ENCODE results near the gene CAB39. TPM values are rescaled to one million over a fixed set of nuclear protein-coding genes. Genes with fewer than 3 reads are reported as not detected.

CAB39 gene
- total and polyA plus RNA-seq, 2 donors (not counting 1 experiment from before 2014, with no cell fraction given) = 51.1 to 72.3 TPM

DNA sequence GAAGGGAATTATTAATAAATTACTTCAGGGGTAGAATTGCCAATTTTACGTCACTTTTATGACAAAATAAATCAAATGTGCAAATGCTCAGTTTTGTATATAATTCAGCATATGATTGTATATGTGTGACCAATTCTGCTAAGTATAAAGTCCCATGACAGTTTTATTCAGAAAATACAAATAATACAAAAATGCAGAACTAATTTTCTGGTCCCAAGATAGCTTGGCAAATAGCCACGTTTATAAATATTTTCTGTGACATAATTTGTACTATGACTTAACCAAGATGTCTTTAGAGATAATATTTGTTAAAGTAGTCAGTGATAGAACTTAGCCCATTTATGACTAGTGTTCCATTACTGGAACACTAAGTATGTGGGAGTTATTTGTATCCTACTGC is 24.2 kb upstream of the CAB39 start:
- Histone ChIP-seq H3K79me2 (ENCODE audit: control insufficient read depth, insufficient read depth, low read length) (no peaks in the 10 kb centered on the region), H3K27me3 (ENCODE audit: control insufficient read depth, insufficient read depth, low read length) (no peaks in the 10 kb centered on the region), H4K20me1 (ENCODE audit: control insufficient read depth, extremely low read depth, insufficient read depth, low read length) (no peaks in the 10 kb centered on the region), H3K4me1 (ENCODE audit: control insufficient read depth, extremely low read depth, insufficient read depth, low read length) (peaks cover 8% of the 10 kb centered on the region), H3K9ac (ENCODE audit: insufficient read depth, low read length) (no peak overlapping the region), H3K27ac (ENCODE audit: insufficient read depth, low read length) (no peak overlapping the region), H3K4me3 (replicated peaks in 1 of 4; ENCODE audit: control extremely low read depth in 1 of 4, insufficient read depth in 1 of 4, low read depth in 3 of 4, low read length in 4 of 4) (no peak overlapping the region), H3K4me2 (ENCODE audit: extremely low read depth, insufficient read depth, low read length) (no peak overlapping the region), H3K36me3 (ENCODE audit: control insufficient read depth, insufficient read depth, low read length) (no peaks in the 10 kb centered on the region), H2AFZ (ENCODE audit: low read length) (no peak overlapping the region), H3K9me3 (ENCODE audit: control insufficient read depth, insufficient read depth, low read depth, low read length) (no peaks in the 10 kb centered on the region)
- TF ChIP-seq, protein P1, sequence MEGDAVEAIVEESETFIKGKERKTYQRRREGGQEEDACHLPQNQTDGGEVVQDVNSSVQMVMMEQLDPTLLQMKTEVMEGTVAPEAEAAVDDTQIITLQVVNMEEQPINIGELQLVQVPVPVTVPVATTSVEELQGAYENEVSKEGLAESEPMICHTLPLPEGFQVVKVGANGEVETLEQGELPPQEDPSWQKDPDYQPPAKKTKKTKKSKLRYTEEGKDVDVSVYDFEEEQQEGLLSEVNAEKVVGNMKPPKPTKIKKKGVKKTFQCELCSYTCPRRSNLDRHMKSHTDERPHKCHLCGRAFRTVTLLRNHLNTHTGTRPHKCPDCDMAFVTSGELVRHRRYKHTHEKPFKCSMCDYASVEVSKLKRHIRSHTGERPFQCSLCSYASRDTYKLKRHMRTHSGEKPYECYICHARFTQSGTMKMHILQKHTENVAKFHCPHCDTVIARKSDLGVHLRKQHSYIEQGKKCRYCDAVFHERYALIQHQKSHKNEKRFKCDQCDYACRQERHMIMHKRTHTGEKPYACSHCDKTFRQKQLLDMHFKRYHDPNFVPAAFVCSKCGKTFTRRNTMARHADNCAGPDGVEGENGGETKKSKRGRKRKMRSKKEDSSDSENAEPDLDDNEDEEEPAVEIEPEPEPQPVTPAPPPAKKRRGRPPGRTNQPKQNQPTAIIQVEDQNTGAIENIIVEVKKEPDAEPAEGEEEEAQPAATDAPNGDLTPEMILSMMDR (conservative IDR thresholded peaks at IDR 0.05 in 1 of 2, IDR thresholded peaks at IDR 0.05 in 1 of 2; ENCODE audit: low read depth in 1 of 2, low read length in 2 of 2) = no peak
- no peak for TF ChIP-seq EZH2 (IDR thresholded peaks at IDR 0.05; ENCODE audit: low read length, missing control alignments)
- no peak for DNase-seq (ENCODE audit: low read depth in 2 of 2)

GRCh38 chr2:230690439-230690838 is 22.2 kb upstream of the CAB39 start:
- peak overlapping the region; percentile 23 for H3K4me2 ChIP-seq (ENCODE audit: extremely low read depth, insufficient read depth, low read length)
- H3K9me3 ChIP-seq (ENCODE audit: control insufficient read depth, insufficient read depth, low read depth, low read length) = no peaks in the 10 kb centered on the region
- no peaks in the 10 kb centered on the region for H3K36me3 ChIP-seq (ENCODE audit: control insufficient read depth, insufficient read depth, low read length)
- H2AFZ ChIP-seq (ENCODE audit: low read length) = no peak overlapping the region
- no peak overlapping the region for H3K9ac ChIP-seq (ENCODE audit: insufficient read depth, low read length)
- peaks cover 8% of the 10 kb centered on the region for H3K4me1 ChIP-seq (ENCODE audit: control insufficient read depth, extremely low read depth, insufficient read depth, low read length)
- no peak overlapping the region for H3K27ac ChIP-seq (ENCODE audit: insufficient read depth, low read length)
- H3K27me3 ChIP-seq (ENCODE audit: control insufficient read depth, insufficient read depth, low read length) = no peaks in the 10 kb centered on the region
- H3K79me2 ChIP-seq (ENCODE audit: control insufficient read depth, insufficient read depth, low read length) = no peaks in the 10 kb centered on the region
- H4K20me1 ChIP-seq (ENCODE audit: control insufficient read depth, extremely low read depth, insufficient read depth, low read length) = no peaks in the 10 kb centered on the region
- peak; percentile 81 to 83 for DNase-seq (ENCODE audit: low read depth in 2 of 2)
- H3K4me3 ChIP-seq (replicated peaks in 1 of 4; ENCODE audit: control extremely low read depth in 1 of 4, insufficient read depth in 1 of 4, low read depth in 3 of 4, low read length in 4 of 4) = no peak overlapping the region
- TF ChIP-seq EZH2 (IDR thresholded peaks at IDR 0.05; ENCODE audit: low read length, missing control alignments) = no peak
- TF ChIP-seq, protein P1 (conservative IDR thresholded peaks at IDR 0.05 in 1 of 2, IDR thresholded peaks at IDR 0.05 in 1 of 2; ENCODE audit: low read depth in 1 of 2, low read length in 2 of 2) = no peak

DNA sequence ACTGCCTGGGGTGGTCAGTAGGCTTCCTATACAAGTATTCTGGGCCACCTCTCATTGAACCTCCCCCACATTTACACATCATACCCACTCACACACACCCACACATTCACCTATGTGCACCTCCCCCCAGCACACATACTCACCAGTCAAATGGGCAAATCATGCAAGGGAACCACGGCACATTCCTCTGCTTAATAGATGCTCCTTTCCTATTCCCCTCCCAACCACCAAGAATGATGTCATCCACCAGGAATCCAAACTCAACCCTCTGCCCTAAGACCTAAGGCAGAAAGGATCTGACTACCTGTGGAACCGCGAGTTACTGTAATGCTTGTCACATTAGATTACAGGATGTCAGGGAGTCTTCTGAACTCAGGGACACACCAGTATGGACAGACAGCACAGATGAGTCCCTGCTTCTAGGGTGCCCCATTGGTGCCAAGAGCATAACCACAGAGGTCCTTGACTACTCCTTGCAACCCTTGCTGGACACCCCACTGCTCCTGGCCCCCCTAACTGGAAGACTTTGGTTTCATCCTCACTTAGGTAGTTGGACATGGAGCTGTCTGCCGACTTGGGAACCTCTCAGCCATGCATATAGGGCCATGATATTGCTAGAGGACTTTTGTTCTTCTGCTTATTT is 21.5 kb upstream of the CAB39 start:
- peaks cover 8% of the 10 kb centered on the region for H3K4me1 ChIP-seq (ENCODE audit: control insufficient read depth, extremely low read depth, insufficient read depth, low read length)
- TF ChIP-seq, protein P1 (conservative IDR thresholded peaks at IDR 0.05 in 1 of 2, IDR thresholded peaks at IDR 0.05 in 1 of 2; ENCODE audit: low read depth in 1 of 2, low read length in 2 of 2) = no peak
- no peak for TF ChIP-seq EZH2 (IDR thresholded peaks at IDR 0.05; ENCODE audit: low read length, missing control alignments)

More for the DNA sequence above, 21.5 kb upstream of the CAB39 start:
- H3K27ac ChIP-seq (ENCODE audit: insufficient read depth, low read length) = no peak overlapping the region
- H3K4me3 ChIP-seq (replicated peaks in 1 of 4; ENCODE audit: control extremely low read depth in 1 of 4, insufficient read depth in 1 of 4, low read depth in 3 of 4, low read length in 4 of 4) = no peak overlapping the region
- H4K20me1 ChIP-seq (ENCODE audit: control insufficient read depth, extremely low read depth, insufficient read depth, low read length) = no peaks in the 10 kb centered on the region
- no peaks in the 10 kb centered on the region for H3K79me2 ChIP-seq (ENCODE audit: control insufficient read depth, insufficient read depth, low read length)
- H3K9ac ChIP-seq (ENCODE audit: insufficient read depth, low read length) = no peak overlapping the region
- H2AFZ ChIP-seq (ENCODE audit: low read length) = no peak overlapping the region
- no peaks in the 10 kb centered on the region for H3K36me3 ChIP-seq (ENCODE audit: control insufficient read depth, insufficient read depth, low read length)
- H3K27me3 ChIP-seq (ENCODE audit: control insufficient read depth, insufficient read depth, low read length) = no peaks in the 10 kb centered on the region
- DNase-seq (ENCODE audit: low read depth in 2 of 2) = peak in 1 of 2 donors; percentile 94
- peak overlapping the region; percentile 23 for H3K4me2 ChIP-seq (ENCODE audit: extremely low read depth, insufficient read depth, low read length)
- H3K9me3 ChIP-seq (ENCODE audit: control insufficient read depth, insufficient read depth, low read depth, low read length) = no peaks in the 10 kb centered on the region

All from fibroblast of lung (primary cell).